HepG2 (cell line): Measurements from ENCODE around the gene ANK3. TPM values are rescaled to one million over a fixed set of nuclear protein-coding genes. Genes with fewer than 3 reads are reported as not detected.

Experiments
- ATAC-seq: fragments of 200-7000 bp; cut with Tn5 transposase; 3 replicates; pipeline ENCODE4 v1.9.1; 2020; ENCODE audit warnings: mild to moderate bottlenecking, moderate library complexity
- BruUV-seq: library from RNA; stranded (reverse); fragments of 400-500 nt; replicated peaks from 2 replicates; lab custom pipeline; 2021; lab: Mats Ljungman, UMichigan
- CTCF ChIA-PET: fragments of 300-600 bp; formaldehyde crosslinking; extraction: SDS; loops from one replicate; lab custom pipeline; 2021; ENCODE audit warnings: low total read pairs, inconsistent platforms, low intra/inter-chr PET ratio; lab: Yijun Ruan, JAX
- POLR2A ChIA-PET: fragments of 350-600 bp; sonication (Branson Sonifier 250); formaldehyde crosslinking; loops from one replicate; lab custom pipeline; 2020; ENCODE audit warnings: antibody characterized with exemption, inconsistent platforms; lab: Yijun Ruan, JAX
- DNase-seq: peaks from one replicate; pipeline ENCODE4 v3.0.0-alpha.2; 2015; ENCODE audit warnings: low spot score
- FAIRE-seq: peaks from 3 replicates; lab custom pipeline; 2011; peaks lifted over from hg19 to GRCh38; lab: Jason Lieb, UNC
- H2AFZ ChIP-seq: one replicate; pipeline ENCODE4 v1.6.1; 2011; ENCODE audit warnings: low read length, inconsistent platforms
- H3K27ac ChIP-seq: fragments of 300-600 bp; 3 replicates; pipeline ENCODE4 v1.8.0; 2011; ENCODE audit warnings: mixed run types, mild to moderate bottlenecking, mixed read lengths, low read length, inconsistent platforms; ENCODE audit not compliant: insufficient read depth; ENCODE audit errors: extremely low read length
- H3K27me3 ChIP-seq, 2 experiments: fragments of 200-600 bp in 1 of 2; 2 replicates in 1 of 2; 3 replicates in 1 of 2; pipeline versions ENCODE4 v1.6.0 to v1.8.0; 2011; ENCODE audit warnings: low read length in 2 of 2, mild to moderate bottlenecking in 2 of 2, moderate library complexity in 2 of 2, inconsistent platforms in 1 of 2; ENCODE audit not compliant: insufficient read depth in 2 of 2, control insufficient read depth in 1 of 2
- H3K36me3 ChIP-seq, 2 experiments: fragments of 200-600 bp in 1 of 2; replicated peaks in 1 of 2; 2 replicates in 1 of 2; 3 replicates in 1 of 2; pipeline versions ENCODE4 v1.5.1 to v1.8.0; 2011; ENCODE audit warnings: low read length in 2 of 2, inconsistent platforms in 1 of 2; ENCODE audit not compliant: insufficient read depth in 2 of 2, control insufficient read depth in 1 of 2
- H3K4me1 ChIP-seq: 2 replicates; pipeline ENCODE4 v1.5.1; 2012; ENCODE audit warnings: low read length, inconsistent platforms; ENCODE audit not compliant: insufficient read depth
- H3K4me2 ChIP-seq: 2 replicates; pipeline ENCODE4 v1.6.0; 2011; ENCODE audit warnings: low read depth, low read length, inconsistent platforms
- H3K4me3 ChIP-seq, 3 experiments: fragments of 200-600 bp in 1 of 3; sonication (generic), shearing (Covaris generic) in 1 of 3; replicated peaks in 1 of 3; 2 replicates each; pipeline ENCODE4 v1.5.1; 2011 to 2016; ENCODE audit warnings: low read length in 3 of 3, inconsistent platforms in 2 of 3, low read depth in 2 of 3, mild to moderate bottlenecking in 2 of 3, control low read depth in 1 of 3, mixed read lengths in 1 of 3; ENCODE audit not compliant: insufficient read depth in 1 of 3
- H3K79me2 ChIP-seq: one replicate; pipeline ENCODE4 v1.6.1; 2011; ENCODE audit warnings: low read length, inconsistent platforms; ENCODE audit not compliant: insufficient read depth
- H3K9ac ChIP-seq: 2 replicates; pipeline ENCODE4 v1.6.0; 2011; ENCODE audit warnings: mild to moderate bottlenecking, low read depth, low read length, inconsistent platforms; ENCODE audit not compliant: insufficient read depth
- H3K9me3 ChIP-seq: 2 replicates; pipeline ENCODE4 v1.5.1; 2012; ENCODE audit warnings: mild to moderate bottlenecking, low read length
- H4K20me1 ChIP-seq: 2 replicates; pipeline ENCODE4 v1.6.0; 2011; ENCODE audit warnings: inconsistent platforms, mild to moderate bottlenecking, low read length, moderate library complexity; ENCODE audit not compliant: insufficient read depth
- ATF7 ChIP-seq, 2 experiments: fragments of 450-650 bp in 1 of 2; sonication (generic) in 1 of 2; formaldehyde crosslinking in 1 of 2; IDR thresholded peaks; 2 replicates each; pipeline versions ENCODE4 v1.4.0 to v1.6.1; 2016 to 2020; ENCODE audit warnings: antibody characterized with exemption in 1 of 2, mild to moderate bottlenecking in 1 of 2, missing genetic modification reagents in 1 of 2
- MTA3 ChIP-seq: sonication (generic); formaldehyde crosslinking; IDR thresholded peaks from 2 replicates; pipeline ENCODE4 v1.4.0; 2020; ENCODE audit warnings: missing genetic modification reagents
- PRDM15 ChIP-seq: sonication (generic); formaldehyde crosslinking; IDR thresholded peaks from 2 replicates; pipeline ENCODE4 v1.4.0; 2020; ENCODE audit warnings: missing genetic modification reagents
- SMYD3 ChIP-seq: sonication (generic); formaldehyde crosslinking; IDR thresholded peaks from 2 replicates; pipeline ENCODE4 v1.8.1; 2023; ENCODE audit warnings: mild to moderate bottlenecking, missing genetic modification reagents
- THYN1 ChIP-seq: sonication (generic); formaldehyde crosslinking; IDR thresholded peaks from 2 replicates; pipeline ENCODE4 v1.8.1; 2023; ENCODE audit warnings: low read depth, mild to moderate bottlenecking, moderate library complexity, missing genetic modification reagents, borderline replicate concordance
- ZNF292 ChIP-seq: sonication (generic); formaldehyde crosslinking; IDR thresholded peaks from 2 replicates; pipeline ENCODE4 v1.8.1; 2022; ENCODE audit warnings: mild to moderate bottlenecking, low read depth, missing genetic modification reagents, borderline replicate concordance
- ZNF512 ChIP-seq: sonication (generic); formaldehyde crosslinking; IDR thresholded peaks from 2 replicates; pipeline ENCODE4 v1.4.0; 2020; ENCODE audit warnings: mild to moderate bottlenecking, missing genetic modification reagents
- ZNF737 ChIP-seq: sonication (generic); formaldehyde crosslinking; IDR thresholded peaks from 2 replicates; pipeline ENCODE4 v1.5.0; 2020; ENCODE audit warnings: missing genetic modification reagents, mild to moderate bottlenecking, borderline replicate concordance
- ZNF761 ChIP-seq: sonication (generic); formaldehyde crosslinking; conservative IDR thresholded peaks from 2 replicates; pipeline ENCODE4 v1.4.0; 2020; ENCODE audit warnings: mild to moderate bottlenecking, missing genetic modification reagents
- ZNF772 ChIP-seq: sonication (generic); formaldehyde crosslinking; IDR thresholded peaks from 2 replicates; pipeline ENCODE4 v1.5.0; 2020; ENCODE audit warnings: mild to moderate bottlenecking, missing genetic modification reagents
- ZNF879 ChIP-seq: sonication (generic); formaldehyde crosslinking; IDR thresholded peaks from 2 replicates; pipeline ENCODE4 v1.8.1; 2023; ENCODE audit warnings: missing genetic modification reagents
- WGBS: methylation state at CpG from one replicate; pipeline ENCODE4 v1.1.6; 2017; ENCODE audit warnings: low lambda C conversion rate; 5-methylcytosine and 5-hydroxymethylcytosine counted together
- in situ Hi-C: cut with HindIII; loops from 2 replicates; pipeline ENCODE4 v1.10.0; 2017; ENCODE audit warnings: low pct_unique_long_range_greater_than_20kb; ENCODE audit not compliant: extremely low pct_ligation_motif_present
- intact Hi-C: fragments of 100-400 bp; cut with micrococcal nuclease; formaldehyde crosslinking; loops from one replicate; pipeline ENCODE4 v1.10.0; 2022; ENCODE audit not compliant: unreplicated experiment
- polyA plus RNA-seq, 8 experiments: library from polyadenylated mRNA; depleted of rRNA in 3 of 8; stranded (reverse) in 7 of 8; unstranded in 1 of 8; fragments of >200 nt; fragmentation: Illumina TruSeq in 4 of 8; extraction: Trizol in 4 of 8; gene quantifications; 2 replicates each; pipeline versions ENCODE4 v1.2.1 to v1.2.3, GENCODE V29; 2011 to 2016; ENCODE audit warnings: low read depth in 4 of 8, missing spikeins in 1 of 8, mixed read lengths in 1 of 8; ENCODE audit not compliant: insufficient read depth in 1 of 8
- total RNA-seq, 5 experiments: library from RNA; depleted of rRNA; stranded (reverse); fragments of >200 nt; fragmentation: Illumina TruSeq; extraction: Trizol; gene quantifications; 2 replicates each; pipeline ENCODE4 v1.2.3, GENCODE V29; 2016; ENCODE audit warnings: low read depth in 1 of 5

Gene ANK3
- total and polyA plus RNA-seq, 2 of the 13 experiments (the other 11 are each of a cell fraction or from before 2014, with no cell fraction given): not detected

- TF ChIP-seq THYN1 (CRISPR knock-in tag): no peak
- TF ChIP-seq ZNF512: no peak
- no peak for TF ChIP-seq ZNF879 (CRISPR knock-in tag)
- no peak for TF ChIP-seq ATF7 (IDR thresholded peaks at IDR 0.05)
- TF ChIP-seq ATF7 (CRISPR knock-in tag; IDR thresholded peaks at IDR 0.05): no peak
- no peak for TF ChIP-seq PRDM15 (CRISPR knock-in tag)
- no peak for TF ChIP-seq MTA3
- TF ChIP-seq ZNF737 (CRISPR knock-in tag): no peak
- no peak for TF ChIP-seq ZNF292 (CRISPR knock-in tag)
- no peak for TF ChIP-seq ZNF772 (CRISPR knock-in tag)
- TF ChIP-seq SMYD3 (CRISPR knock-in tag): no peak
- TF ChIP-seq ZNF761 (CRISPR knock-in tag): no peak
- in situ Hi-C loops: no loop called here
- H3K27me3 ChIP-seq: peaks cover 0 to 1% of the 10 kb centered on the region in 2 experiments; a peak in 1 of 5 replicates
- H3K4me3 ChIP-seq: no peak overlapping the region
- POLR2A ChIA-PET: no interaction called here
- H3K9ac ChIP-seq: no peak overlapping the region
- CTCF ChIA-PET: no interaction called here
- FAIRE-seq (no peak), ATAC-seq (no peak), DNase-seq (no peak)
- no peak overlapping the region for H2AFZ ChIP-seq
- intact Hi-C loops: no loop called here
- BruUV-seq: no TSS peak
- H3K4me1 ChIP-seq: no peaks in the 10 kb centered on the region
- no peak overlapping the region for H3K27ac ChIP-seq
- 35% methylated on average over 2 of the region's 2 CpGs for WGBS
- H3K79me2 ChIP-seq: no peaks in the 10 kb centered on the region
- H3K4me2 ChIP-seq: no peak overlapping the region
- no peaks in the 10 kb centered on the region for H3K36me3 ChIP-seq
- no peaks in the 10 kb centered on the region for H4K20me1 ChIP-seq
- H3K9me3 ChIP-seq: no peaks in the 10 kb centered on the region
Measured at GRCh38 chr10:60414111-60414510, 24.4 kb upstream of the ANK3 start.
